NCI-H2227 treated with DMSO at 0.1 percent for 48 hours (cell line): ENCODE data around the gene DPH2.

Experiments used
- DNase-seq: peaks from one replicate; lab custom pipeline; 2025; lab: John Stamatoyannopoulos, UW

DPH2 gene, protein sequence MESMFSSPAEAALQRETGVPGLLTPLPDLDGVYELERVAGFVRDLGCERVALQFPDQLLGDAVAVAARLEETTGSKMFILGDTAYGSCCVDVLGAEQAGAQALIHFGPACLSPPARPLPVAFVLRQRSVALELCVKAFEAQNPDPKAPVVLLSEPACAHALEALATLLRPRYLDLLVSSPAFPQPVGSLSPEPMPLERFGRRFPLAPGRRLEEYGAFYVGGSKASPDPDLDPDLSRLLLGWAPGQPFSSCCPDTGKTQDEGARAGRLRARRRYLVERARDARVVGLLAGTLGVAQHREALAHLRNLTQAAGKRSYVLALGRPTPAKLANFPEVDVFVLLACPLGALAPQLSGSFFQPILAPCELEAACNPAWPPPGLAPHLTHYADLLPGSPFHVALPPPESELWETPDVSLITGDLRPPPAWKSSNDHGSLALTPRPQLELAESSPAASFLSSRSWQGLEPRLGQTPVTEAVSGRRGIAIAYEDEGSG

DNA sequence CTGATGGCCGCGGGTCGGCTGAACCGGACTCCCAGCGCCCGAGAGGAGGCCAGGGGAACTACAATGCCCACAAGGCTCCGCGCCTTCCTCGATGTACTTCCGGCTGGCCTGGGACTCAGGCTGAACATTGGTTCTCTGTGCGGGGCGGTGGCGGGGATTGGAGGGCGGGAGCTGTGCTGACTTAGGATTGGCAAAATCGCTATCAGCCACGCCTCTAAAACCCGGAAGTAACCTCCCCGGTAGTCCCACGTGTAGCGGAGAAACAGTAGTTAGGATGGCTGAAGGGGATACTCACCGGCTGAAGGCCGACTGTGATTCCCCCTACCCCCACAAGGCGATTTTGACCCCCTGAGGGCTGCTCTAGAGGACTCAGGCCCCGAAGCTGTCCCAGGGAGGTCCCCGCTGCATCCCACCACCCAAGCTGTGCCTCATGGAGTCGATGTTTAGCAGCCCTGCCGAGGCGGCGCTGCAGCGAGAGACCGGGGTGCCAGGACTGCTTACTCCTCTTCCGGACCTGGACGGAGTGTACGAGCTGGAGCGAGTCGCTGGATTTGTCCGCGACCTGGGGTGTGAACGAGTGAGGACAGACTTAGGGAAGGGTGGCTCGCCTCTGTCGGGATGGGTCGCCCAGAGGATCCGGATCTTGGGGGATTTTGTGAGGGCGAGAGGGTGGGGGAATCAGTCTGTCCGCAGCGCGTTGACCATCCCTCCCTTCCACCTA is at the start of gene DPH2:
Gene DPH2, plus strand, starts transcription at position 265 of the 721 bp plus-strand sequence. Its CDS starts 166 bp downstream, at position 431.
- DNase-seq = peak; percentile 97

GRCh38 chr1:43921022-43921421 is 48.8 kb upstream of the DPH2 start:
- DNase-seq = no peak

DNA sequence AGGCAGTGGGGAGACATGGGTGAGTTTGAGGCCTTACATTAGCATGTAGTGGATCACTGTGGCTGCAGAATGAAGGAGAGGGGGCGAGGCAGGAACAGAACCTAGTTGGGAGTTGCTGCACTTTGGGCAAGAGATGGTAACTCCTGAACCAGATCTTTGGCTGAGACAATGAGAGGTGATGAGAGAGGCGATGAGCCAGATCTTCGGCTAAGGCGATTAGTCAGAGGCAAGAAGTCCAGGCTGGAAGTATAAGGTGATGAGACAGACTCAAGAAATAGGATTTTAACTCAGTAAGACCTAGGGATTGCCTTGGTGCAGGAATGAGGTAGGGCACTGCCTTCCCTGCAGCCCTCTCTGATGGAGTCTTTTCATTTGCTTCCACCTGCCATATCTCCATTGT is 45.3 kb upstream of the DPH2 start:
- DNase-seq = no peak

DNA sequence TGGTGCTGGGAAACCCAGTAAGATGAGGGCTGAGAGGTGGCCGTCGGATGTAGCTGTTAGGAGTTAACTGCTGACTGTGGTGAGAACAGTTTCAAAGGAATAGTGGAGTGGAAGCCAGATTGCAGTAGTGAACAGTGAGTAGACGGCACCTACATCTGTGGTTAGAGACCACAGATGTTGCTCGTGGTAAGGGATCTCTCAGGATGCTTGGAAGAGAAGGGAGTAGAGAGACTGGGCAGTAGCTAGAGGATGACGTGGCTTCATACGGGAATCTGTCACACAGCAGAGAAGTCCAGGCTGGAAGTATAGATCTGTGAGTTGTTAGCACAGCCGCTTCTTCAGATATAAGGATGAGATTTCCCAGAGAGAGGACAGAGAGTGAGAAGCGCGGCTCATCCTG is 44.0 kb upstream of the DPH2 start:
- DNase-seq = no peak

DNA sequence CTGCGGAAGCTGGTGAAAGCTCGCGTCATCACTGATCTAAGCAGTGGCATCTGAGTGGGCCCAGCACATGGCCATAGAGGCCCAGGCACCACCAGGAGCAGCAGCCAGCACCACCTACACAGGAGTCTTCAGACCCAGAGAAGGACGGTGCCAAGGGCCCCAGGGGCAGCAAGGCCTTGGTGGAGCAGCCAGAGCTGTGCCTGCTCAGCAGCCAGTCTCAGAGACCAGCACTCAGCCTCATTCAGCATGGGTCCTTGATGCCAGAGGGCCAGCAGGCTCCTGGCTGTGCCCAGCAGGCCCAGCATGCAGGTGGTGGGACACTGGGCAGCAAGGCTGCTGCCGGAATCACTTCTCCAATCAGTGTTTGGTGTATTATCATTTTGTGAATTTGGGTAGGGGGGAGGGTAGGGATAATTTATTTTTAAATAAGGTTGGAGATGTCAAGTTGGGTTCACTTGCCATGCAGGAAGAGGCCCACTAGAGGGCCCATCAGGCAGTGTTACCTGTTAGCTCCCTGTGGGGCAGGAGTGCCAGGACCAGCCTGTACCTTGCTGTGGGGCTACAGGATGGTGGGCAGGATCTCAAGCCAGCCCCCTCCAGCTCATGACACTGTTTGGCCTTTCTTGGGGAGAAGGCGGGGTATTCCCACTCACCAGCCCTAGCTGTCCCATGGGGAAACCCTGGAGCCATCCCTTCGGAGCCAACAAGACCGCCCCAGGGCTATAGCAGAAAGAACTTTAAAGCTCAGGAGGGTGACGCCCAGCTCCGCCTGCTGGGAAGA is 39.5 kb upstream of the DPH2 start:
- no peak for DNase-seq

DNA sequence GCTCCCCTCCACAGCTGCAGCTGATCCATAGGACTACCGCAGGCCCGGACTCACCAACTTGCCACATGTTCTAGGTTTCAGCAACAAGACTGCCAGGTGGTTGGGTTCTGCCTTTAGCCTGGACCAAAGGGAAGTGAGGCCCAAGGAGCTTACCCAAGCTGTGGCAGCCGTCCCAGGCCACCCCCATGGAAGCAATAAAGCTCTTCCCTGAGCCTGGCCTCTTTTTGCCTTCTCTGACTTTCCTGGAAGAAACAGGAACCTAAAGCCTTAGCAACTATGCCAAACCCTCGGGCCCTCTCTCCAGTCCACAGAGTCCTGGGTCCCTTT is 38.9 kb upstream of the DPH2 start:
- DNase-seq = no peak

GRCh38 chr1:43931711-43932660 is 37.8 kb upstream of the DPH2 start:
- no peak for DNase-seq

DNA sequence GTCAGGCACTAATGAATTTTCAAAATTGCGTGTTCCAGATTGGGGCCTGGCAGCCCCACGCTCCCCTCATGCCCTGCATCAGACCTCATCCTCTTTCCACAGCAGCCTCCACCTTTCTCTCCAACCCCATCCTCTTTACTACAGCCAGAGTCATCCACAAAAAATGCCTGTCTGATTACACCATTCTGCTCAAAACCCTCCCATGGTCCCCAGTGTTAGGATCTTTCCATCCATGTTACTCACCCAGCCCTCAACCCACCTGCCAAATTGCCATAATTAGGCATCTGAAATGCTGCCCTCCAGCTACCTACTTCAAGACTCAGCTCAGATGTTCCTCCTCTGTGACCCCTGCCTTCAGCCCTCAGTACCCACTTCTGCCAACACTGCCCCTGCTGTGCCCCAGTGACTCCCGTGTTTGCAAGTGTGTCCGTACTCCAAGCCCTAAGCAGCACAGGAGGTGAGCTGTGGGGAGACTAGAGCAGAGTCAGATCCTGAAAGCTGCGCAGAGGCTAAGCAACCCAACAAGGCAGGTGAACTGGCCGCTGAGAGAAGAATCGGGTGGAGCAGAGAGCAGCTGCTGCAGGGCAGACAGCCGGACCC is 36.9 kb upstream of the DPH2 start:
- DNase-seq = no peak

GRCh38 chr1:43933386-43934100 is 36.3 kb upstream of the DPH2 start, which contains the start of gene ARTN:
ARTN (plus strand) TSS chr1:43933801; CDS start chr1:43935657, 1,856 bp downstream.
- no peak for DNase-seq

- peak; percentile 78 for DNase-seq
These were observed 35.5 kb upstream of the DPH2 start for GRCh38 chr1:43934101-43934985.

DNA sequence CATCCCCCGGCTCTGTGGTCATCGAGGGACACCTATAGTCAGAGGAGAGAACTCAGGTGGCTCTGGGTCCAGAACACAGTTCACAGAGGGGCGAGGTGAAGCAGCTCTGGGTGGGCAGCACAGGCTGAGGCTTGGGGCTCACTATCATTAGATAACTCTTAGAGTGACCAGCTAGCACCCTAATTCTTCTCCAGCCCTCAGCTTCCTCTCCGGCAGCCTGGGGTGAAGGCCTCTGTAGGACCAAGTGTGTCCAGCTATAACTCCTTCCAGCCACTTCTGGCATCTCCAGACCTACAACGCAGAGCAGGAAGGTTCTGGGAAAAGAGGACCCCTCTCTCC is 34.9 kb upstream of the DPH2 start:
- DNase-seq = no peak

GRCh38 chr1:43935711-43936427 is 33.9 kb upstream of the DPH2 start:
- DNase-seq = no peak

DNA sequence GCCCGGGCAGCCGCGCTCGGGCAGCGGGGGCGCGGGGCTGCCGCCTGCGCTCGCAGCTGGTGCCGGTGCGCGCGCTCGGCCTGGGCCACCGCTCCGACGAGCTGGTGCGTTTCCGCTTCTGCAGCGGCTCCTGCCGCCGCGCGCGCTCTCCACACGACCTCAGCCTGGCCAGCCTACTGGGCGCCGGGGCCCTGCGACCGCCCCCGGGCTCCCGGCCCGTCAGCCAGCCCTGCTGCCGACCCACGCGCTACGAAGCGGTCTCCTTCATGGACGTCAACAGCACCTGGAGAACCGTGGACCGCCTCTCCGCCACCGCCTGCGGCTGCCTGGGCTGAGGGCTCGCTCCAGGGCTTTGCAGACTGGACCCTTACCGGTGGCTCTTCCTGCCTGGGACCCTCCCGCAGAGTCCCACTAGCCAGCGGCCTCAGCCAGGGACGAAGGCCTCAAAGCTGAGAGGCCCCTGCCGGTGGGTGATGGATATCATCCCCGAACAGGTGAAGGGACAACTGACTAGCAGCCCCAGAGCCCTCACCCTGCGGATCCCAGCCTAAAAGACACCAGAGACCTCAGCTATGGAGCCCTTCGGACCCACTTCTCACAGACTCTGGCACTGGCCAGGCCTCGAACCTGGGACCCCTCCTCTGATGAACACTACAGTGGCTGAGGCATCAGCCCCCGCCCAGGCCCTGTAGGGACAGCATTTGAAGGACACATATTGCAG is 33.2 kb upstream of the DPH2 start:
- DNase-seq = peak; percentile 60

DNA sequence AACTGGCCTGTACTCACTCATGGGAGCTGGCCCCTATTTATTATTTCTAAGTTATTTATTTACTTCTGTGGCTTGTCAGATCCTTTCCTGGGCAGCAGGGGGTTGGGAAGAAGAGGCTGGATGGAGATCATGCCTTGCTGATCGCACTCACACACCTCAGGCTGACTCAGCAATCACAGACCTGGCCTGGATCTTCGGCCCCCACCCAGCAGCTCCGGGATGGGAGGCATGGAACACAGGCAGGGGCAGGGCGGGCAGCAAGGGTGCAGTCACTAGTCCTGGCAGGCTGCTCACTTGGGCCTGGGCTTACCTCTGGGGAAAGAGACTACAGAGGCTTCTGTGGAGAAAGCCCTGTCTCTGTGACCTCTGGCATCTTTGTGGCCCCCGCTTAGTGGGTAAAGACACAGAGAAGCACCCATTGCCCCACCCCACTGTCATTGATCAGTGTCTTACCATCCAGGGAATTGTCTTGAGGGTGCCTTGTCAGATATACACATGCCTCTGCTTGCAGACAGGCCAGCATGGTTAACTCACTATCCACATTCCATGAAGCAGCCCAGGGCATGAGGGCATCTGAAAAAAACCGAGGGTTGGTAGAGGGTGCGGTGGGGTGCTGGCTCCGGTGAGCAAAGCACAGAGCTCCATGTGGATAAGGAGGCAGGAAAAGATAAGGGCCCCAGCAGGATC is 32.5 kb upstream of the DPH2 start:
- DNase-seq = no peak

DNA sequence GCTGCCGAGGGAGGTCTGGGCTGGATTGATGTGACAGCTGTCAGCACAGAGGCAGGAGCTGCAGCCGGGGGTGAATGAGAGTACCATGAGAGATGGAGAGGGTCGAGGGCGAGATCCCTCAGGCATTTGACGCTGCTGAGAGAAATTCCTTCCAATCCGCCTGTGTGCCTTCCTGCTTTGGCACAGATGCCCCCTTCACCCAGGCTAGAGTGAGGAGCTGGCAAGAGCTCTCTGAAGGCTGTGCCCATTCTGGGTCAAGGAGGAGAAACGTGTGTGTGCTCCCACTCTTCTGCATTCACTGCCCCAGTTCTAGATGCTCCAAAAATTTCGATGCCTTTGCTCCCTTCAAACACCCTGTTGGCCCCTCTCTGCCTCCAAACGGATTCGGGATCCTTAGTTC is 31.4 kb upstream of the DPH2 start:
- no peak for DNase-seq

DNA sequence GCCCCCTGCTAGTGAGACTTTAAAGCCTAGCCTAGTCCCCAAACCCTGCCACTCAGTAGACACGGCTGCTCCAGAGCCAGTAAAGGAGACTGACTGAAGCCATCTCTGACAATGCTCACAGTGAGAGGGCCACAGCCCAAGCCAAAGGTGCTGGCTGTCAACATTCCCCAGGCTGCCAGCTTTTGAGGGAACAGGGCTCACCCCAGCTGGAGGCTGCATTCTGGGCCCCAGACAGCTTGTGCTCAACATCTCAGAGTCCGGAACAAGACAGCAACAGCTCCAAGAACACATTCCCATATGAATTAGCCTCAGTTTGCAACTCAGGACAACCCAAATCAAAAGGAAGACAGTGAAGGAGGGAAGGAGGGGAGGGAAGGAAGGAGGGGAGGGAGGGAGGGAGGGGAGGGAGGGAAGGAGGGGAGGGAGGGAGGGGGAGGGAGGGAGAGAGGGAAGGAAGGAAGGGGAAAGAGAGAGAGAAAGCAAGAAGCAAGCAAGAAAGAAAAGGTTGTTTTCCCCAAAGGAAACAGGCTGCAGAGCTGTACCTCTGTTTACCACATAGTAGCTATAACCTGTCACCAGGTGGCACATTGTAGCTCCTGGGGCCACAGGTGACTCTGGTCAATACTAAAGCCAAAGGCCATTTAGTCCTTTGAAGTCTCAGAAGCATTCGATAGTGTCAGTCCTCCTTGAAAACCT is 30.8 kb upstream of the DPH2 start:
- DNase-seq = no peak

- DNase-seq = no peak
These were observed 27.4 kb upstream of the DPH2 start for GRCh38 chr1:43942411-43942810.
